ENCODE data around the gene SLC23A3. TPM values are rescaled to one million over a fixed set of nuclear protein-coding genes. Genes with fewer than 3 reads are reported as not detected.

The SLC23A3 gene
- total RNA-seq, 1 experiment from 2014 or later = 1.7 TPM

- H3K9me2 ChIP-seq (replicated peaks; ENCODE audit: low read length) = no peaks in the 10 kb centered on the region
- no peak overlapping the region for H3K27ac ChIP-seq (ENCODE audit: low read length)
- ATAC-seq (no peak), DNase-seq (no peak)
- intact Hi-C loops (cut with micrococcal nuclease) = no loop called here
- peaks cover 26% of the 10 kb centered on the region for H3K79me2 ChIP-seq (ENCODE audit: low read length)
- TF ChIP-seq EZH2 (IDR thresholded peaks at IDR 0.05; ENCODE audit: low read length, unreplicated experiment) (no peak), CTCF (conservative IDR thresholded peaks at IDR 0.05; ENCODE audit: low read depth, low read length) (no peak), EZH2phosphoT487 (IDR thresholded peaks at IDR 0.05; ENCODE audit: borderline replicate concordance, low read length) (no peak)
- H3K4me1 ChIP-seq (ENCODE audit: insufficient read depth, low read length) = peaks cover 11% of the 10 kb centered on the region
- H3K36me3 ChIP-seq (ENCODE audit: low read depth, low read length) = peaks cover 16% of the 10 kb centered on the region; the same call in 1 of the 2 replicates
- ChIA-PET POLR2A (ENCODE audit: unreplicated experiment) (no interaction called here), CTCF (no interaction called here)
- no peaks in the 10 kb centered on the region for H3K9me3 ChIP-seq (ENCODE audit: low read length)
- no TSS peak for BruUV-seq (replicated peaks)
- no peaks in the 10 kb centered on the region for H3K27me3 ChIP-seq (ENCODE audit: low read length)
- no peak overlapping the region for H3K9ac ChIP-seq (ENCODE audit: low read length)
- no peak overlapping the region for H3K4me2 ChIP-seq (ENCODE audit: low read length)
- H3F3A ChIP-seq (ENCODE audit: low read length, unreplicated experiment) = no peaks in the 10 kb centered on the region
- no peak overlapping the region for H2AFZ ChIP-seq (ENCODE audit: low read length)
- peaks cover 4% of the 10 kb centered on the region; the same call in 1 of the 2 replicates for H4K20me1 ChIP-seq (ENCODE audit: low read length)
- H3K4me3 ChIP-seq (ENCODE audit: low read length) = no peak overlapping the region
Measured at GRCh38 chr2:219182331-219183150, 12.7 kb upstream of the SLC23A3 start.

GRCh38 chr2:219181531-219181930 is 11.7 kb upstream of the SLC23A3 start:
- peaks cover 17% of the 10 kb centered on the region for H3K4me1 ChIP-seq (ENCODE audit: insufficient read depth, low read length)
- peaks cover 4% of the 10 kb centered on the region; the same call in 1 of the 2 replicates for H4K20me1 ChIP-seq (ENCODE audit: low read length)
- H3K79me2 ChIP-seq (ENCODE audit: low read length) = peaks cover 27% of the 10 kb centered on the region
- no peaks in the 10 kb centered on the region for H3K9me3 ChIP-seq (ENCODE audit: low read length)
- peaks cover 5% of the 10 kb centered on the region for H3F3A ChIP-seq (ENCODE audit: low read length, unreplicated experiment)
- H3K9me2 ChIP-seq (replicated peaks; ENCODE audit: low read length) = no peaks in the 10 kb centered on the region
- H3K27ac ChIP-seq (ENCODE audit: low read length) = no peak overlapping the region
- peaks cover 16% of the 10 kb centered on the region; the same call in 1 of the 2 replicates for H3K36me3 ChIP-seq (ENCODE audit: low read depth, low read length)
- DNase-seq (no peak), ATAC-seq (no peak)
- no peak overlapping the region for H3K4me3 ChIP-seq (ENCODE audit: low read length)
- H3K4me2 ChIP-seq (ENCODE audit: low read length) = no peak overlapping the region
- POLR2A ChIA-PET (ENCODE audit: unreplicated experiment) = no interaction called here
- H3K9ac ChIP-seq (ENCODE audit: low read length) = no peak overlapping the region
- no peaks in the 10 kb centered on the region for H3K27me3 ChIP-seq (ENCODE audit: low read length)
- intact Hi-C loops (cut with micrococcal nuclease) = no loop called here
- no peak for TF ChIP-seq EZH2phosphoT487 (IDR thresholded peaks at IDR 0.05; ENCODE audit: borderline replicate concordance, low read length)
- TF ChIP-seq EZH2 (IDR thresholded peaks at IDR 0.05; ENCODE audit: low read length, unreplicated experiment) = no peak
- no peak for TF ChIP-seq CTCF (conservative IDR thresholded peaks at IDR 0.05; ENCODE audit: low read depth, low read length)
- TSS peak; percentile 0 for BruUV-seq (replicated peaks)
- no peak overlapping the region for H2AFZ ChIP-seq (ENCODE audit: low read length)
- CTCF ChIA-PET = no interaction called here

GRCh38 chr2:219180961-219181360 is 11.1 kb upstream of the SLC23A3 start:
- POLR2A ChIA-PET (ENCODE audit: unreplicated experiment) = no interaction called here

More at GRCh38 chr2:219180961-219181360, 11.1 kb upstream of the SLC23A3 start:
- no peaks in the 10 kb centered on the region for H3K9me3 ChIP-seq (ENCODE audit: low read length)
- peaks cover 17% of the 10 kb centered on the region for H3K4me1 ChIP-seq (ENCODE audit: insufficient read depth, low read length)
- TF ChIP-seq EZH2 (IDR thresholded peaks at IDR 0.05; ENCODE audit: low read length, unreplicated experiment) (no peak), EZH2phosphoT487 (IDR thresholded peaks at IDR 0.05; ENCODE audit: borderline replicate concordance, low read length) (no peak), CTCF (conservative IDR thresholded peaks at IDR 0.05; ENCODE audit: low read depth, low read length) (no peak)
- DNase-seq = no peak
- H3F3A ChIP-seq (ENCODE audit: low read length, unreplicated experiment) = peaks cover 5% of the 10 kb centered on the region
- CTCF ChIA-PET = no interaction called here
- H2AFZ ChIP-seq (ENCODE audit: low read length) = no peak overlapping the region
- no peaks in the 10 kb centered on the region for H3K27me3 ChIP-seq (ENCODE audit: low read length)
- H3K79me2 ChIP-seq (ENCODE audit: low read length) = peaks cover 32% of the 10 kb centered on the region
- BruUV-seq (replicated peaks) = no TSS peak
- no peak overlapping the region for H3K27ac ChIP-seq (ENCODE audit: low read length)
- H3K9me2 ChIP-seq (replicated peaks; ENCODE audit: low read length) = no peaks in the 10 kb centered on the region
- intact Hi-C loops (cut with micrococcal nuclease) = no loop called here
- H3K4me3 ChIP-seq (ENCODE audit: low read length) = no peak overlapping the region
- no peak overlapping the region for H3K9ac ChIP-seq (ENCODE audit: low read length)
- ATAC-seq = no peak
- peaks cover 4% of the 10 kb centered on the region; the same call in 1 of the 2 replicates for H4K20me1 ChIP-seq (ENCODE audit: low read length)
- no peak overlapping the region for H3K4me2 ChIP-seq (ENCODE audit: low read length)
- H3K36me3 ChIP-seq (ENCODE audit: low read depth, low read length) = peaks cover 16% of the 10 kb centered on the region; the same call in 1 of the 2 replicates
